ENCODE results near the gene ARHGAP5. TPM values are rescaled to one million over a fixed set of nuclear protein-coding genes. Genes with fewer than 3 reads are reported as not detected.

Gene ARHGAP5
- total RNA-seq, 3 donors from 2014 or later (not counting 1 experiment from before 2014, with no cell fraction given): 31.5 to 45.8 (median 41.1) TPM

GRCh38 chr14:32183151-32184058, 106.3 kb downstream of the ARHGAP5 start:
- Mint-ChIP-seq H3K4me1 (no peaks in the 10 kb centered on the region), H3K27ac (no peak overlapping the region), H3K36me3 (peaks cover 9% of the 10 kb centered on the region), H3K27me3 (ENCODE audit: low read depth in 2 of 2) (peaks cover 8 to 22% of the 10 kb centered on the region in 2 donors), H3K4me3 (no peak overlapping the region), H3K9me3 (peaks cover 0 to 9% of the 10 kb centered on the region in 2 donors)
- TF ChIP-seq CTCF (IDR thresholded peaks at IDR 0.05): no peak
- no peaks in the 10 kb centered on the region for H3K9me3 ChIP-seq (ENCODE audit: control insufficient read depth, insufficient read depth, low read length)
- DNase-seq: no peak
- intact Hi-C loops (cut with micrococcal nuclease): no loop called here
- H3K27me3 ChIP-seq (ENCODE audit: control insufficient read depth, insufficient read depth, low read length): no peaks in the 10 kb centered on the region
- no peak overlapping the region for H3K27ac ChIP-seq (ENCODE audit: low read length)
- H3K4me3 ChIP-seq (ENCODE audit: low read length): no peak overlapping the region
- H3K4me1 ChIP-seq (ENCODE audit: control insufficient read depth, insufficient read depth, low read length): peaks cover 4% of the 10 kb centered on the region
- 100% methylated on average over 2 of the region's 2 CpGs for WGBS (ENCODE audit: insufficient coverage)
- no peak for ATAC-seq
- H3K36me3 ChIP-seq (ENCODE audit: control insufficient read depth, insufficient read depth, low read length): no peaks in the 10 kb centered on the region

GRCh38 chr14:32185097-32185496, 108.0 kb downstream of the ARHGAP5 start:
- TF ChIP-seq CTCF (IDR thresholded peaks at IDR 0.05): no peak
- Mint-ChIP-seq H3K4me3 (no peak overlapping the region), H3K27me3 (ENCODE audit: low read depth in 2 of 2) (peaks cover 8% of the 10 kb centered on the region in 2 donors), H3K9me3 (peaks cover 0 to 9% of the 10 kb centered on the region in 2 donors), H3K27ac (no peak overlapping the region), H3K4me1 (no peaks in the 10 kb centered on the region), H3K36me3 (peaks cover 8% of the 10 kb centered on the region)
- no peak for ATAC-seq
- no peak overlapping the region for H3K4me3 ChIP-seq (ENCODE audit: low read length)
- intact Hi-C loops (cut with micrococcal nuclease): no loop called here
- no peak for DNase-seq
- WGBS (ENCODE audit: insufficient coverage): no CpG with 5 or more reads among the region's 1 CpG
- no peak overlapping the region for H3K27ac ChIP-seq (ENCODE audit: low read length)
- H3K9me3 ChIP-seq (ENCODE audit: control insufficient read depth, insufficient read depth, low read length): no peaks in the 10 kb centered on the region
- H3K27me3 ChIP-seq (ENCODE audit: control insufficient read depth, insufficient read depth, low read length): no peaks in the 10 kb centered on the region
- no peaks in the 10 kb centered on the region for H3K36me3 ChIP-seq (ENCODE audit: control insufficient read depth, insufficient read depth, low read length)
- H3K4me1 ChIP-seq (ENCODE audit: control insufficient read depth, insufficient read depth, low read length): peaks cover 4% of the 10 kb centered on the region

- H3K27ac ChIP-seq (ENCODE audit: low read length): no peak overlapping the region
- Mint-ChIP-seq H3K36me3 (no peaks in the 10 kb centered on the region), H3K4me1 (no peaks in the 10 kb centered on the region), H3K4me3 (no peak overlapping the region), H3K27me3 (ENCODE audit: low read depth in 2 of 2) (peaks cover 0 to 3% of the 10 kb centered on the region in 2 donors), H3K27ac (no peak overlapping the region), H3K9me3 (peaks cover 0 to 7% of the 10 kb centered on the region in 2 donors)
- peaks cover 2% of the 10 kb centered on the region for H3K27me3 ChIP-seq (ENCODE audit: control insufficient read depth, insufficient read depth, low read length)
- no peaks in the 10 kb centered on the region for H3K36me3 ChIP-seq (ENCODE audit: control insufficient read depth, insufficient read depth, low read length)
- peaks cover 4% of the 10 kb centered on the region for H3K4me1 ChIP-seq (ENCODE audit: control insufficient read depth, insufficient read depth, low read length)
- intact Hi-C loops (cut with micrococcal nuclease): no loop called here
- no peak for DNase-seq
- H3K9me3 ChIP-seq (ENCODE audit: control insufficient read depth, insufficient read depth, low read length): no peaks in the 10 kb centered on the region
- H3K4me3 ChIP-seq (ENCODE audit: low read length): no peak overlapping the region
- ATAC-seq: no peak
- no peak for TF ChIP-seq CTCF (IDR thresholded peaks at IDR 0.05)
These were observed 109.1 kb downstream of the ARHGAP5 start for GRCh38 chr14:32186248-32186647.

Data from natural killer cell (primary cell).